ENCODE results near the gene MRPS30.

GRCh38 chr5:44769877-44770209 lies 38.9 kb upstream of the MRPS30 start:
- TF ChIP-seq, protein P1, sequence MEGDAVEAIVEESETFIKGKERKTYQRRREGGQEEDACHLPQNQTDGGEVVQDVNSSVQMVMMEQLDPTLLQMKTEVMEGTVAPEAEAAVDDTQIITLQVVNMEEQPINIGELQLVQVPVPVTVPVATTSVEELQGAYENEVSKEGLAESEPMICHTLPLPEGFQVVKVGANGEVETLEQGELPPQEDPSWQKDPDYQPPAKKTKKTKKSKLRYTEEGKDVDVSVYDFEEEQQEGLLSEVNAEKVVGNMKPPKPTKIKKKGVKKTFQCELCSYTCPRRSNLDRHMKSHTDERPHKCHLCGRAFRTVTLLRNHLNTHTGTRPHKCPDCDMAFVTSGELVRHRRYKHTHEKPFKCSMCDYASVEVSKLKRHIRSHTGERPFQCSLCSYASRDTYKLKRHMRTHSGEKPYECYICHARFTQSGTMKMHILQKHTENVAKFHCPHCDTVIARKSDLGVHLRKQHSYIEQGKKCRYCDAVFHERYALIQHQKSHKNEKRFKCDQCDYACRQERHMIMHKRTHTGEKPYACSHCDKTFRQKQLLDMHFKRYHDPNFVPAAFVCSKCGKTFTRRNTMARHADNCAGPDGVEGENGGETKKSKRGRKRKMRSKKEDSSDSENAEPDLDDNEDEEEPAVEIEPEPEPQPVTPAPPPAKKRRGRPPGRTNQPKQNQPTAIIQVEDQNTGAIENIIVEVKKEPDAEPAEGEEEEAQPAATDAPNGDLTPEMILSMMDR (IDR thresholded peaks at IDR 0.05), result no peak
- TF ChIP-seq EZH2 (IDR thresholded peaks at IDR 0.05), result no peak
